HUES64 (cell line): ENCODE results near the gene ANKDD1B.
"Not testable (repeated sequence)": the region's sequence is repeated elsewhere in the genome, so short reads cannot be mapped to it uniquely, and the experiment has no call there.

ENCODE experiments used
- H3K27ac ChIP-seq: 2 replicates; pipeline ENCODE4 v1.7.0; 2013; ENCODE audit warnings: low read depth, low read length, inconsistent platforms
- H3K27me3 ChIP-seq: 2 replicates; pipeline ENCODE4 v1.6.1; 2013; ENCODE audit warnings: mild to moderate bottlenecking, low read length; ENCODE audit not compliant: insufficient read depth
- H3K36me3 ChIP-seq: 2 replicates; pipeline ENCODE4 v1.6.1; 2013; ENCODE audit warnings: mild to moderate bottlenecking, low read length; ENCODE audit not compliant: insufficient read depth
- H3K4me1 ChIP-seq: 2 replicates; pipeline ENCODE4 v1.6.1; 2013; ENCODE audit warnings: mild to moderate bottlenecking, low read length, moderate library complexity; ENCODE audit not compliant: insufficient read depth
- H3K4me3 ChIP-seq: 2 replicates; pipeline ENCODE4 v1.5.1; 2013; ENCODE audit warnings: mild to moderate bottlenecking, low read length, moderate library complexity
- H3K9ac ChIP-seq: 2 replicates; pipeline ENCODE4 v1.6.1; 2013; ENCODE audit warnings: mild to moderate bottlenecking, low read depth, low read length
- H3K9me3 ChIP-seq: 2 replicates; pipeline ENCODE4 v1.6.1; 2013; ENCODE audit warnings: low read depth, low read length; ENCODE audit not compliant: insufficient read depth
- WGBS: fragments of 150-250, 120-280 bp; methylation state at CpG from one replicate; pipeline ENCODE4 v1.1.7; 2013; ENCODE audit warnings: missing lambda C conversion rate; 5-methylcytosine and 5-hydroxymethylcytosine counted together

Gene ANKDD1B

GRCh38 chr5:75677607-75678006 lies 66.4 kb downstream of the ANKDD1B start:
- Histone ChIP-seq H3K27me3 (no peaks in the 10 kb centered on the region), H3K36me3 (peaks cover 28% of the 10 kb centered on the region), H3K27ac (no peak overlapping the region), H3K4me1 (no peaks in the 10 kb centered on the region), H3K9ac (no peak overlapping the region), H3K4me3 (no peak overlapping the region), H3K9me3 (no peaks in the 10 kb centered on the region)
- 94% methylated on average over 1 of the region's 1 CpG for WGBS

DNA sequence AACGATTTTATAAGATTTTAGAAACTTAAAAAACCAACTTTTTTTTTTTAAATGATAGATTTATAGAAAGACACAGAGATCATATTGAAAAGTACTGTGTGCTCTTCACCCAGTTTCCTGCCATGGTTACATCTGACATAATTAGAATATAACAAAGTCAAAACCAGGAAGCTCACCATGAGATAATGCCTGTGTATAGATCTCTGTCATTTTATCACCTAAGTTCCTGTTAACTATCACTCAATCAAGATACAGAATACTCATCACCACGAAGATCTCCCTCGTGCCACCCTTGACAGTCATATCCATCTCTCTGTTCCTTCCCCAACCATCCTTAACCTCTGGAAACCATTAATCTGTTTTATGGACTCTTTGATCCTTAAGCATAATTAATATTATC lies 66.9 kb downstream of the ANKDD1B start:
- 91% methylated on average over 2 of the region's 3 CpGs for WGBS
- H3K4me3 ChIP-seq: no peak overlapping the region
- H3K4me1 ChIP-seq: no peaks in the 10 kb centered on the region
- H3K9me3 ChIP-seq: no peaks in the 10 kb centered on the region
- no peak overlapping the region for H3K9ac ChIP-seq
- H3K36me3 ChIP-seq: peaks cover 25% of the 10 kb centered on the region
- H3K27me3 ChIP-seq: no peaks in the 10 kb centered on the region
- no peak overlapping the region for H3K27ac ChIP-seq

GRCh38 chr5:75681125-75681830 lies 70.0 kb downstream of the ANKDD1B start:
- H3K27me3 ChIP-seq: no peaks in the 10 kb centered on the region
- H3K36me3 ChIP-seq: peaks cover 19% of the 10 kb centered on the region
- no peaks in the 10 kb centered on the region for H3K9me3 ChIP-seq
- no peaks in the 10 kb centered on the region for H3K4me1 ChIP-seq
- no peak overlapping the region for H3K4me3 ChIP-seq
- H3K27ac ChIP-seq: no peak overlapping the region
- WGBS: 75% methylated on average over 2 of the region's 2 CpGs
- H3K9ac ChIP-seq: no peak overlapping the region

- no peak overlapping the region for H3K27ac ChIP-seq
- H3K36me3 ChIP-seq: peaks cover 52% of the 10 kb centered on the region
- no peak overlapping the region for H3K4me3 ChIP-seq
- H3K9ac ChIP-seq: no peak overlapping the region
- no peaks in the 10 kb centered on the region for H3K4me1 ChIP-seq
- WGBS: 95% methylated on average over 10 of the region's 11 CpGs
- H3K9me3 ChIP-seq: no peaks in the 10 kb centered on the region
- no peaks in the 10 kb centered on the region for H3K27me3 ChIP-seq
Observed at GRCh38 chr5:75685141-75685540, 73.9 kb downstream of the ANKDD1B start.

- Histone ChIP-seq H3K36me3 (peaks cover 62% of the 10 kb centered on the region), H3K9me3 (no peaks in the 10 kb centered on the region), H3K9ac (no peak overlapping the region)
Observed at GRCh38 chr5:75686480-75686879, 75.2 kb downstream of the ANKDD1B start.

DNA sequence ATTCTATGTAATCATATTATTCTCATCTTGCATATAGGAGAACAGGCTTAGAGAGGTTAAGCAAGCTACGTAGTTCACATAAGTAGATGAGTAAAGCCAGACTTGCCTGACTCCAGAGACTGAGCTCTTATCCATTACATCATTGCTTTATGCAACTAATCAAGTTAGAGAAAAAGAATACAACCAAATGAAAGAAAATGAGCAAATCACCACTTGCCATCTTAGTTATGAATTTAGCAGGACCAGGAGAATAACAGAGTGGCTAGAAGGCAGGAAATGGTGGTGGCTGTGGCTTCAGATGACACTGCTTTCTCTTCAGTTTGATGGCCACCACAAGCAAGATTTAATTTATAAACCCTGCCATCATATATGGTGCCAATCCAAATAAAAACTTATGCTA lies 79.4 kb downstream of the ANKDD1B start:
- Histone ChIP-seq H3K9ac (no peak overlapping the region), H3K9me3 (no peaks in the 10 kb centered on the region), H3K4me3 (no peak overlapping the region), H3K36me3 (peaks cover 80% of the 10 kb centered on the region), H3K27me3 (no peaks in the 10 kb centered on the region), H3K4me1 (peaks cover 5% of the 10 kb centered on the region; the same call in 1 of the 2 replicates), H3K27ac (no peak overlapping the region)
- WGBS: 100% methylated on average over 1 of the region's 1 CpG

More at GRCh38 chr5:75686480-75686879, 75.2 kb downstream of the ANKDD1B start:
- no peak overlapping the region for H3K4me3 ChIP-seq
- no peaks in the 10 kb centered on the region for H3K4me1 ChIP-seq
- no peak overlapping the region for H3K27ac ChIP-seq
- no peaks in the 10 kb centered on the region for H3K27me3 ChIP-seq

GRCh38 chr5:75694781-75695180 lies 83.5 kb downstream of the ANKDD1B start:
- Histone ChIP-seq H3K9me3 (no peaks in the 10 kb centered on the region), H3K4me1 (peaks cover 5% of the 10 kb centered on the region; the same call in 1 of the 2 replicates), H3K27me3 (no peaks in the 10 kb centered on the region), H3K36me3 (peaks cover 46% of the 10 kb centered on the region), H3K27ac (no peak overlapping the region), H3K9ac (no peak overlapping the region), H3K4me3 (no peak overlapping the region)
- WGBS: no CpG with 5 or more reads among the region's 1 CpG

DNA sequence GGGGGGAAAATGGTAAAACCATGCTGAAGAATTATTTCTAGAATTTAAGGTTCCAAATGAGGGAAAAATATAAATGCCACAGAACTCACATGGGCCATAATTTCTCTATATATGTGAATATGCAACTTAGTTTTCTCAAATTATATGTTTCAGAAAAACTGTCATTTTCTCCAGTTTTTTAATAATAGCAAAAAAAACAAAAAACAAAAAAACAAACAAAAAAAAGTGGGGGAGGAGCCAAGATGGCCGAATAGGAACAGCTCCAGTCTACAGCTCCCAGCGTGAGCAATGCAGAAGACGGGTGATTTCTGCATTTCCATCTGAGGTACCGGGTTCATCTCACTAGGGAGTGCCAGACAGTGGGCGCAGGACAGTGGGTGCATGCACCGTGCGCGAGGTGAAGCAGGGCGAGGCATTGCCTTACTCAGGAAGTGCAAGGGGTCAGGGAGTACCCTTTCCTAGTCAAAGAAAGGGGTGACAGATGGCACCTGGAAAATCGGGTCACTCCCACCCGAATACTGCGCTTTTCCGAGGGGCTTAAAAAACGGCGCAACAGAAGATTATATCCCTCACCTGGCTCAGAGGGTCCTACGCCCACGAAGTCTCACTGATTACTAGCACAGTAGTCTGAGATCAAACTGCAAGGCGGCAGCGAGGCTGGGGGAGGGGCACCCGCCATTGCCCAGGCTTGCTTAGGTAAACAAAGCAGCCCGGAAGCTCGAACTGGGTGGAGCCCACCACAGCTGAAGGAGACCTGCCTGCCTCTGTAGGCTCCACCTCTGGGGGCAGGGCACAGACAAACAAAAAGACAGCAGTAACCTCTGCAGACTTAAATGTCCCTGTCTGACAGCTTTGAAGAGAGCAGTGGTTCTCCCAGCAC lies 84.5 kb downstream of the ANKDD1B start:
- peak overlapping the region; percentile 12; the same call in 1 of the 2 replicates for H3K4me3 ChIP-seq
- not testable (repeated sequence) for H3K9me3 ChIP-seq, H3K4me1 ChIP-seq, H3K27ac ChIP-seq, H3K9ac ChIP-seq, H3K27me3 ChIP-seq
- H3K36me3 ChIP-seq: peaks cover 37% of the 10 kb centered on the region
- WGBS: 62% methylated on average over 22 of the region's 22 CpGs

GRCh38 chr5:75701856-75702255 lies 90.6 kb downstream of the ANKDD1B start:
- Histone ChIP-seq H3K36me3 (peaks cover 34% of the 10 kb centered on the region), H3K9me3 (no peaks in the 10 kb centered on the region), H3K27me3 (no peaks in the 10 kb centered on the region), H3K4me1 (no peaks in the 10 kb centered on the region), H3K4me3 (no peak overlapping the region), H3K9ac (no peak overlapping the region), H3K27ac (no peak overlapping the region)
- 96% methylated on average over 4 of the region's 4 CpGs for WGBS

- H3K9me3 ChIP-seq: no peaks in the 10 kb centered on the region
- H3K4me1 ChIP-seq: no peaks in the 10 kb centered on the region
- no peak overlapping the region for H3K9ac ChIP-seq
- H3K27me3 ChIP-seq: no peaks in the 10 kb centered on the region
- peaks cover 47% of the 10 kb centered on the region for H3K36me3 ChIP-seq
- H3K27ac ChIP-seq: no peak overlapping the region
- H3K4me3 ChIP-seq: no peak overlapping the region
- WGBS: 96% methylated on average over 1 of the region's 1 CpG
Observed at GRCh38 chr5:75706016-75706415, 94.8 kb downstream of the ANKDD1B start.

GRCh38 chr5:75706775-75707174 lies 95.5 kb downstream of the ANKDD1B start:
- 80% methylated on average over 3 of the region's 3 CpGs for WGBS

More at GRCh38 chr5:75706775-75707174, 95.5 kb downstream of the ANKDD1B start:
- Histone ChIP-seq H3K36me3 (peaks cover 52% of the 10 kb centered on the region), H3K9ac (no peak overlapping the region), H3K4me3 (no peak overlapping the region), H3K27me3 (no peaks in the 10 kb centered on the region), H3K27ac (no peak overlapping the region), H3K4me1 (no peaks in the 10 kb centered on the region), H3K9me3 (no peaks in the 10 kb centered on the region)
